ENCODE measurements around the gene C16orf95. TPM values are rescaled to one million over a fixed set of nuclear protein-coding genes. Genes with fewer than 3 reads are reported as not detected.

The C16orf95 gene
- total and polyA plus RNA-seq, 7 experiments from 2014 or later, result 1.3 to 8.6 (median 2.7) TPM

GRCh38 chr16:87330257-87330624 is 13.0 kb upstream of the C16orf95 start:
- H3K36me3 ChIP-seq (ENCODE audit: control insufficient read depth in 2 of 3, insufficient read depth in 3 of 3, low read length in 3 of 3), result peaks cover 0 to 74% (median 12%) of the 10 kb centered on the region in 3 experiments
- H3K27me3 ChIP-seq (ENCODE audit: control insufficient read depth in 2 of 2, insufficient read depth in 2 of 2, low read length in 2 of 2), result no peaks in the 10 kb centered on the region
- CTCF ChIA-PET, result no interaction called here
- no peak for ATAC-seq
- Mint-ChIP-seq H3K4me3 (no peak overlapping the region), H3K27me3 (no peaks in the 10 kb centered on the region), H3K27ac (peak overlapping the region in 1 of 9 donors; percentile 57), H3K36me3 (peaks cover 1 to 22% (median 5%) of the 10 kb centered on the region in 5 donors), H3K9me3 (no peaks in the 10 kb centered on the region), H3K4me1 (peaks cover 0 to 5% (median 4%) of the 10 kb centered on the region in 7 donors)
- POLR2A ChIA-PET, result no interaction called here
- no peak for DNase-seq
- H3K27ac ChIP-seq (ENCODE audit: low read depth, low read length), result no peak overlapping the region
- no peak overlapping the region for H3K4me3 ChIP-seq (ENCODE audit: low read length)
- intact Hi-C loops (cut with micrococcal nuclease), result no loop called here
- H3K4me1 ChIP-seq (ENCODE audit: control insufficient read depth in 2 of 2, insufficient read depth in 2 of 2, low read length in 2 of 2), result no peaks in the 10 kb centered on the region
- H3K9me3 ChIP-seq (ENCODE audit: control insufficient read depth in 2 of 3, low read length in 3 of 3), result no peaks in the 10 kb centered on the region

- H3K27me3 Mint-ChIP-seq, result no peaks in the 10 kb centered on the region
- peaks cover 0 to 4% of the 10 kb centered on the region in 2 donors for H3K4me1 ChIP-seq (ENCODE audit: control insufficient read depth in 2 of 2, insufficient read depth in 2 of 2, low read length in 2 of 2)
- POLR2A ChIA-PET, result no interaction called here
- H3K27me3 ChIP-seq (ENCODE audit: control insufficient read depth in 2 of 2, insufficient read depth in 2 of 2, low read length in 2 of 2), result no peaks in the 10 kb centered on the region
- H3K9me3 ChIP-seq (ENCODE audit: control insufficient read depth in 2 of 3, low read length in 3 of 3), result no peaks in the 10 kb centered on the region
- no peak overlapping the region for H3K27ac ChIP-seq (ENCODE audit: low read depth, low read length)
- peaks cover 0 to 68% (median 12%) of the 10 kb centered on the region in 3 experiments for H3K36me3 ChIP-seq (ENCODE audit: control insufficient read depth in 2 of 3, insufficient read depth in 3 of 3, low read length in 3 of 3)
- no peaks in the 10 kb centered on the region for H3K9me3 Mint-ChIP-seq
- no peak for DNase-seq
- H3K4me3 ChIP-seq (ENCODE audit: low read length), result no peak overlapping the region
- intact Hi-C loops (cut with micrococcal nuclease), result no loop called here
- CTCF ChIA-PET, result no interaction called here
- ATAC-seq, result no peak
- peaks cover 1 to 22% (median 5%) of the 10 kb centered on the region in 5 donors for H3K36me3 Mint-ChIP-seq
- H3K27ac Mint-ChIP-seq, result peak overlapping the region in 1 of 9 donors; percentile 38
- H3K4me1 Mint-ChIP-seq, result peaks cover 0 to 5% (median 4%) of the 10 kb centered on the region in 7 donors
- H3K4me3 Mint-ChIP-seq, result no peak overlapping the region
Measured at GRCh38 chr16:87329436-87330256, 12.5 kb upstream of the C16orf95 start.

GRCh38 chr16:87328846-87329245 is 11.7 kb upstream of the C16orf95 start:
- POLR2A ChIA-PET, result no interaction called here

GRCh38 chr16:87327798-87328495 is 10.8 kb upstream of the C16orf95 start:
- ChIA-PET POLR2A (no interaction called here), CTCF (interaction anchor here (1.0 kb wide), 1 partner anchor 17 kb away, joined by 3 read pairs; no protein-coding TSS in a partner anchor)
- Histone ChIP-seq H3K27me3 (ENCODE audit: control insufficient read depth in 2 of 2, insufficient read depth in 2 of 2, low read length in 2 of 2) (no peaks in the 10 kb centered on the region), H3K9me3 (ENCODE audit: control insufficient read depth in 2 of 3, low read length in 3 of 3) (no peaks in the 10 kb centered on the region), H3K4me1 (ENCODE audit: control insufficient read depth in 2 of 2, insufficient read depth in 2 of 2, low read length in 2 of 2) (peaks cover 0 to 4% of the 10 kb centered on the region in 2 donors), H3K27ac (ENCODE audit: low read depth, low read length) (no peak overlapping the region), H3K4me3 (ENCODE audit: low read length) (no peak overlapping the region), H3K36me3 (ENCODE audit: control insufficient read depth in 2 of 3, insufficient read depth in 3 of 3, low read length in 3 of 3) (peaks cover 0 to 52% (median 7%) of the 10 kb centered on the region in 3 experiments)
- H3K27ac Mint-ChIP-seq, result peak overlapping the region in 2 of 9 donors; percentile 34 to 58
- no peak overlapping the region for H3K4me3 Mint-ChIP-seq
- DNase-seq, result no peak
- ATAC-seq, result no peak
- peaks cover 1 to 15% (median 5%) of the 10 kb centered on the region in 5 donors for H3K36me3 Mint-ChIP-seq
- H3K4me1 Mint-ChIP-seq, result peaks cover 0 to 5% (median 2%) of the 10 kb centered on the region in 7 donors
- H3K27me3 Mint-ChIP-seq, result no peaks in the 10 kb centered on the region
- H3K9me3 Mint-ChIP-seq, result no peaks in the 10 kb centered on the region
- intact Hi-C loops (cut with micrococcal nuclease), result no loop called here

More at GRCh38 chr16:87328846-87329245, 11.7 kb upstream of the C16orf95 start:
- peaks cover 0 to 60% (median 7%) of the 10 kb centered on the region in 3 experiments for H3K36me3 ChIP-seq (ENCODE audit: control insufficient read depth in 2 of 3, insufficient read depth in 3 of 3, low read length in 3 of 3)
- Mint-ChIP-seq H3K4me3 (no peak overlapping the region), H3K36me3 (peaks cover 1 to 18% (median 5%) of the 10 kb centered on the region in 5 donors), H3K4me1 (peaks cover 0 to 5% (median 2%) of the 10 kb centered on the region in 7 donors), H3K27ac (peak overlapping the region in 1 of 9 donors; percentile 34), H3K27me3 (no peaks in the 10 kb centered on the region), H3K9me3 (no peaks in the 10 kb centered on the region)
- CTCF ChIA-PET, result no interaction called here
- intact Hi-C loops (cut with micrococcal nuclease), result no loop called here
- no peak for DNase-seq
- no peaks in the 10 kb centered on the region for H3K9me3 ChIP-seq (ENCODE audit: control insufficient read depth in 2 of 3, low read length in 3 of 3)
- peaks cover 0 to 4% of the 10 kb centered on the region in 2 donors for H3K4me1 ChIP-seq (ENCODE audit: control insufficient read depth in 2 of 2, insufficient read depth in 2 of 2, low read length in 2 of 2)
- no peaks in the 10 kb centered on the region for H3K27me3 ChIP-seq (ENCODE audit: control insufficient read depth in 2 of 2, insufficient read depth in 2 of 2, low read length in 2 of 2)
- ATAC-seq, result no peak
- H3K4me3 ChIP-seq (ENCODE audit: low read length), result no peak overlapping the region
- no peak overlapping the region for H3K27ac ChIP-seq (ENCODE audit: low read depth, low read length)

GRCh38 chr16:87326151-87326571 is 9.0 kb upstream of the C16orf95 start:
- Mint-ChIP-seq H3K4me3 (no peak overlapping the region), H3K27me3 (no peaks in the 10 kb centered on the region), H3K36me3 (peaks cover 1 to 10% (median 5%) of the 10 kb centered on the region in 5 donors), H3K4me1 (peaks cover 0 to 5% (median 4%) of the 10 kb centered on the region in 7 donors), H3K27ac (no peak overlapping the region), H3K9me3 (no peaks in the 10 kb centered on the region)
- CTCF ChIA-PET, result interaction anchor here (0.9 to 1.0 kb wide), 2 partner anchors 11 to 68 kb away, joined by 3 to 4 read pairs; no protein-coding TSS in a partner anchor
- intact Hi-C loops (cut with micrococcal nuclease), result no loop called here
- ATAC-seq, result no peak
- Histone ChIP-seq H3K9me3 (ENCODE audit: control insufficient read depth in 2 of 3, low read length in 3 of 3) (no peaks in the 10 kb centered on the region), H3K4me1 (ENCODE audit: control insufficient read depth in 2 of 2, insufficient read depth in 2 of 2, low read length in 2 of 2) (peaks cover 0 to 4% of the 10 kb centered on the region in 2 donors), H3K27me3 (ENCODE audit: control insufficient read depth in 2 of 2, insufficient read depth in 2 of 2, low read length in 2 of 2) (no peaks in the 10 kb centered on the region), H3K27ac (ENCODE audit: low read depth, low read length) (no peak overlapping the region), H3K4me3 (ENCODE audit: low read length) (no peak overlapping the region), H3K36me3 (ENCODE audit: control insufficient read depth in 2 of 3, insufficient read depth in 3 of 3, low read length in 3 of 3) (peaks cover 0 to 35% (median 7%) of the 10 kb centered on the region in 3 experiments)
- POLR2A ChIA-PET, result no interaction called here
- DNase-seq, result no peak

- Mint-ChIP-seq H3K9me3 (no peaks in the 10 kb centered on the region), H3K4me3 (no peak overlapping the region), H3K27me3 (no peaks in the 10 kb centered on the region), H3K4me1 (peaks cover 0 to 5% (median 4%) of the 10 kb centered on the region in 7 donors), H3K36me3 (peaks cover 0 to 3% (median 0%) of the 10 kb centered on the region in 5 donors), H3K27ac (no peak overlapping the region)
- no peak overlapping the region for H3K4me3 ChIP-seq (ENCODE audit: low read length)
- intact Hi-C loops (cut with micrococcal nuclease), result loop anchor here in 1 of 2 donors (2.0 kb wide), 1 partner anchor 443 kb away; no protein-coding TSS in a partner anchor
- ChIA-PET CTCF (interaction anchor here (0.6 to 1.8 kb wide), 3 partner anchors 69 to 486 kb away, joined by 4 to 6 read pairs (median 4); no protein-coding TSS in a partner anchor), POLR2A (interaction anchor here (0.6 kb wide), 1 partner anchor 451 kb away, joined by 3 read pairs; no protein-coding TSS in a partner anchor)
- peaks cover 0 to 4% of the 10 kb centered on the region in 2 donors for H3K4me1 ChIP-seq (ENCODE audit: control insufficient read depth in 2 of 2, insufficient read depth in 2 of 2, low read length in 2 of 2)
- peaks cover 0 to 28% (median 2%) of the 10 kb centered on the region in 3 experiments for H3K36me3 ChIP-seq (ENCODE audit: control insufficient read depth in 2 of 3, insufficient read depth in 3 of 3, low read length in 3 of 3)
- no peaks in the 10 kb centered on the region for H3K27me3 ChIP-seq (ENCODE audit: control insufficient read depth in 2 of 2, insufficient read depth in 2 of 2, low read length in 2 of 2)
- no peak overlapping the region for H3K27ac ChIP-seq (ENCODE audit: low read depth, low read length)
- ATAC-seq, result no peak
- no peak for DNase-seq
- no peaks in the 10 kb centered on the region for H3K9me3 ChIP-seq (ENCODE audit: control insufficient read depth in 2 of 3, low read length in 3 of 3)
Measured at GRCh38 chr16:87325423-87325858, 8.2 kb upstream of the C16orf95 start.

Measured in naive thymus-derived CD4-positive, alpha-beta T cell (primary cell).